HG02840 (cell line): Measurements from ENCODE around the gene NAPSA.
"Not testable (repeated sequence)": the region's sequence is repeated elsewhere in the genome, so short reads cannot be mapped to it uniquely, and the experiment has no call there.

Experiments
- ATAC-seq: cut with Tn5 transposase; IDR thresholded peaks from one replicate; pipeline ENCODE4 v1.9.1; 2021; ENCODE audit warnings: mild to moderate bottlenecking, moderate library complexity, moderate number of reproducible peaks; ENCODE audit not compliant: unreplicated experiment, low FRiP score

The NAPSA gene

DNA sequence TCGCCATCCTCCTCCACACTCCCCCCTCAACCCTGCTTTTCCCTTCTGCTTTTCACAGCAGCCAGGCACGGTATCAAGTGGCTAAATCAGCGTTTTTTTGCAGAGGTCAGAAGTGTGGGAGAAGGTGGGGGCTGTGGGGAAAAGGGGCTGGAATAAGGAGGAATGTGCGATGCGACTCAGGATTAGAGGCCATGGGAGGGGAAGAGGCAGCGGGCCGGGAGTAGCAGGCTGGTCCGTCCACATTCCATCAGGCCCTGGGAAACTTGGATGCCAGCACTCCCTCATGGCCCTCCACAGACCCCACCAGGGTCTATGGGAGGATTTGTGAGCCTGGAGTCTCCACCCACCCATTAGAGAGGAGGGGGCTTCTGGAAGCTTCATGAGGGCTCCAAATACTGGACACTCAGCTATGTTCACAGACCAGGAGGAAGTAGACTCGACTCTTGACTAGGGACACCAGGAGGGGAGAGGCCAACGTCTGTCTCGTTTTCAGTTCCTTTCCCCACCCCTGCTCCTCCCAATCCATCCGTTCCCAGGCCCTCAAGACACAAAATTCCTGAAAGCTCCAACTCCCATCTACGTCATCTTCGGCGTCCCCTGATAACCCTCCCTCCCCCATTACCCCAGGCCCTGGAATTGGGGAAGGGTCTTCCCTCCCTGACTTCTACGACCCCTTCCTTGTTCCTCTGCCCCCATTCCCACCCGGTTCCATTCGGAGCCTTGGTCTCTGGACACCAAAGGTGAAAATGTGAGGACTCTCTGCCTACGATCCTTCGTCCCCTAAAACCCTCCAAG lies 33.0 kb downstream of the NAPSA start:
- no peak for ATAC-seq

- no peak for ATAC-seq
Observed at GRCh38 chr19:50331994-50332243, 33.5 kb downstream of the NAPSA start.

- ATAC-seq, result no peak
Observed at GRCh38 chr19:50331221-50331993, 34.0 kb downstream of the NAPSA start.

- ATAC-seq, result no peak
Observed at GRCh38 chr19:50330365-50331078, 34.9 kb downstream of the NAPSA start.

DNA sequence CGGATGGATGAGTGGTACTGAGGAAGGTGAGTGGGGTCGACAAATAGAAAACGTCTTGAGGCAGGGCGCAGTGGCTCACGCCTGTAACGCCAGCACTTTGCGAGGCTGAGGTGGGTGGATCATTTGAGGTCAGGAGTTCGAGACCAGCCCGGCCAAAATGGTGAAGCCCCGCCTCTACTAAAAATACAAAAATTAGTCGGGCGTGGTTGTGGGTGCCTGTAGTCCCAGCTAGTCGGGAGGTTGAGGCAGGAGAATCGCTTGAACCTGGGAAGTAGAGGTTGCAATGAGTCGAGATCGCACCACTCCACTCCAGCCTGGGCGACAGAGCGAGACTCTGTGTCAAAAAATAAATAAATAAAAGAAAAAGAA lies 35.5 kb downstream of the NAPSA start:
- ATAC-seq, result not testable (repeated sequence)

DNA sequence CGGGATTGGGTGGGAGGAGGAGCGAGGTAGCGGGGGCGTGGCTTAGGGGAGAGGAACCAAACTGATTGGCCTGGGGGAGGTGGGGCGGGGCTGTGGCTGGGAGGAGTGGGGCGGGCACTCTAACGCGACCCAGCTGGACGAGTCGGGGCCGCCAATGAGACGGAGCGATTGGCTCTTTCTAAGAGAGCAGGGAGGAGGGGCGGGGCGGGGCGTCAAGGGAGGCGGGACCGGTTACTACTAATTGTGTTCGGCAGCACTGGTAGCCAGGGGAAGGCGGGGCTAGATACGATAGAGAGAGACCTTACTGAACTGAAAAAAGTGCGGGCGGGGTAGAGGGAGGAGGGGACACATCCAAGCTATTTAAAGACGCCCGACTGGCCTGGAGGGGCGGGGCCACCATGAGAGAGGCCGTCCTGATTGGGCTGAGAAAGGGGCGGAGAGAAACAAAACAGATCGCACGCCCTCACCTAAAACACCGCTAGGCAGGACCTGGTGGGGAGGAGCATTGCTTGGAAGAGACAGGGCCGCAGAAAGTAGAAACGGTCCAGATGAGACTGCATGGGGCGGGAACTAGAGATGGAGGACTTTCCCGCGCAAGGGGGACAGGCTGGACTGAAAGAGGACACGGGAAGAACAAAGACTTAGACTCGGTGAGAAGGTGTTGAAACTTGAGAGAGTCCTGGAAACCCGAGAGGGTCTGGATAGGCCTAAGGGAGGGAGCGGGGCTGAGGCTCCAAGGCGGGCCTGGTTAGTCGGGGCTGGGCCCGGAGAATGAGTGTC lies 36.1 kb downstream of the NAPSA start, which contains the start of gene KCNC3:
Gene KCNC3, minus strand, starts transcription at position 232 of the 780 bp plus-strand sequence. CDS start 295 bp downstream, outside the sequence.
- ATAC-seq, result peak; percentile 50

DNA sequence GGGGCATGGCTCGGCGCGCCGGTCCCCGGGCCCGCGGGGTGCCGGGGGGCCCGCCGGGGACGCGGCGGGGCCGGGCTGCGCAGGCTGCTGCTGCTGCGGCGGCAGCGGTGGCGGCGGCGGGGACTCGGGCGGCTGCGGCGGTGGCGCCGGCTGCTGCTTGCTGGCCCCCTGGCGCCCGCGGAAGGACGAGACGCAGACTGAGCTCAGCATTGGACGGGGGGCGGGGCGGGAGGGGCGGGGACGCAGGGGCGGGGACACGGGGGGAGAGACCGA lies 36.6 kb downstream of the NAPSA start:
- no peak for ATAC-seq

DNA sequence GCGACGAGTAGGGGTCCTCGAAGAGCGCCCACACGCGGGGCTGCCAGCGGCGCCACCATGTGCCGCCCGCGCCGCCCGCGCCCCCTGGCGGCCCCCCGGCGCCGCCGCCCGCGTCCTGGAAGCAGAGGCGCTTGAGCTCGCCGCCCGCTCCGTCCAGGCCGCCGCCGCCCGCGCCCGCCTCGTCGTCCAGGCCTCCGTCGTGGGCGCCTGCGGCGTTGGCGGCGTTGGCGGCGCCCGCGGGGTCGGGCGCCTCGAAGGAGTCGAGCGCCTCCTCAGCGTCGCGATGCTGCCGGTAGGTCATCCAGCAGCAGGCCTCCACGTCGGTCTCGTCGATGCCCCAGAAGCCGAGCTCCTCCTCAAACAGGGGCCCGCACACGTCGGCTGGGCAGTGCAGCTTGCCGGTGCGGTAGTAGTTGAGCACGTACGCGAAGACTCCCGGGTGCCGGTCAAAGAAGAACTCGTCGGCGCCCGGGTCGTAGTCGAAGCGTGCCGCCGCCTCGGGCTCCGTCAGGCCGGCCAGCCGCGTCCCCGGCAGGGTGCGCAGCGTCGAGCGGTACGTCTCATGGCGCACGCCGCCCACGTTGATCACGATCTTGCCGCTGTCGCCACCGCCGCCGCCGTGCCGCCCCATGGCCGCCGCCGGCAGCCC lies 37.1 kb downstream of the NAPSA start:
- no peak for ATAC-seq

DNA sequence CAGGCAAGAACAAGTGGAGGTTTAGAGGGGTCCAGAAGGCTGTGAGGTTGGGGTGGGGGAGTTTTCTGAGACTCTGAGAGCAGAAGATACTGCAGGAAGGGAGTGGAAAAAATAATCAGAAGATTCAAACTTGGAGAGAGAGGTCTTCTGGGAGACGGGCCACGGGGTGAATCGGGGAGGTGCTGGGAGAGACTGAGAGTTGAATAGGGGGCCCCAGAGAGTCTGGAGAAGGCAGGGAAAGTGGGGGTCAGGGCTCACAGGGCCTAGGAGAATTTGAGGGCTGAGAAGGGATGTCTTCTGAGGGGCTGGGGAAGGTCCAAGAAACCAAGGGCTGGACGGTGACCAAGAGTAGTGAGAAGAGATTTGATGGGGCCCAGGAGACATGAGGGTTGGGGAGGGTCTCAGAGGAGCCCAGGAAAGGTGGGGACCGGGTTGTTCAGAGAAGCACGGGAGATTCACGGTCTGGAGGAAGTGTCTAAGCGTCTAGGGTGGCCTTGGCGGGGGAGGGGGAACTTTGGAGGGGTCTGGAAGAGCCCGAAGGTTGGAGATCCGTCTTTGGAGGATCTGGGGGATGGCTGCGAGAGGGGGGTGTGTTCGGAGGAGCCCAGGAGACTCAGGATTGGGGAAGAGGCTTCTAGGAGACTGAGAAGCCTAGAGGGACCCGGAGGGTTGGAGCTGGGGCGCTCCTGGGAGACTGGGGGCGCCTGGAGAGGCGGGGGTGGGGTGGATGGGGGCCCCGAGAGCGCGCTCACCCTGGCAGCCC lies 37.8 kb downstream of the NAPSA start:
- ATAC-seq, result no peak

DNA sequence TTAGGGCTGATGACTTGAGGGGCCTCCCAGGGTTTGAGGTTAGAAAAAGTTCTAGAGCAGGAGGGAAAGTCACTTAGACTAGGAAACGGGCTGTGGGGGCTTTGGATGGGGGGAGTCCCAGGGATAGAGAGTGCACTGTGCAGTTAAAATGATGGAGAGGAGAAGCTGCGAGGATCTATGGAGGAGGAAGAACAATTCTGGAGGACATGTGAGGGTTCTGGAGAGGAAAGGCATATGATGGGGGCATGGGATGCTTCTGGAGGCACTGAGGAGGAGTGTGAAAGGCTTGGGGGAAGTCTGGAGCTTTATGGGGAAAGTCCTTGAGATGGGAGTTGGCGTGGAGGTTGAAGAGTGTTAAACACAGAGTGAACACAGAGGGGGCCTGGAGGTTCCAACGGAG lies 38.4 kb downstream of the NAPSA start:
- ATAC-seq, result no peak

- no peak for ATAC-seq
Observed at GRCh38 chr19:50326101-50326664, 39.3 kb downstream of the NAPSA start.

DNA sequence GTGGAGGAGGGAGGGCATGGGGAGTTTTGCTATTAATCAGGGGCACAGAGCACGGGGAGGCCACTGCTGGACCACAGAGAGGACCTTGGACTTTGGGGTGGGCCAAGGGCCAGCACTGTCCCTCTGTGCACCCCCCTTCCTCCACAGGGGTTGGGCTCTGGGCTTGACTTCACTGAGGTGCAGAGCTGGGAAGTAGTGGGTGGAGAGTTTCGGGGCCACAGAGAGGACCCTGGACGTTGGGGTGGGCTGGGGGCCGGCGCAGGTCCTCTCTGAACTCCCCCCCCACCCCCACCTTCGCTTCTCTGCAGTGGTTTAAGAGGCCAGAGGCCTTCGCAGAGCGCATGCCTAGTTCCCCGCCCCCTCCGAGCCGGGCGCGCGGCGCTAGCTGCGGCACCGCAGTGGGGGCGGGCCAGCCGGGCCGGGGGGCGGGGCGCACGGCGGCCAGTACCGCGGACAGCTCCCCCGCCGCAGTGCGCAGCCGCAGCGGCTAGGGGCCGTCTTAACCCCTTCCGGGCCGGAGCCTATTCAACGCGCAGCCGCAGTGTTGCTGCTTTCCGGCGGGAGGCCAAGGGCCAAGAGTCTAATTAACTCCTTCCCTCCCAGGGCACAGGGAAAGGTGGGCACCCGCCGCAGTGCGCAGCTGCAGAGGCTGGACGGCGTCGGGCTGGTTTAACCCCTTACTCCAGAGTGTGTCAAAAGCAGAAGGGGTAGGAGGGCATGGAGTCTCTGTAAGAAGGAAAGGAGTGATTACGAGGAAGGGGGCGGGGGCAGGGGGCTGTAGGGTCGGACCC lies 39.9 kb downstream of the NAPSA start:
- no peak for ATAC-seq

GRCh38 chr19:50324331-50324730 lies 41.1 kb downstream of the NAPSA start:
- no peak for ATAC-seq

DNA sequence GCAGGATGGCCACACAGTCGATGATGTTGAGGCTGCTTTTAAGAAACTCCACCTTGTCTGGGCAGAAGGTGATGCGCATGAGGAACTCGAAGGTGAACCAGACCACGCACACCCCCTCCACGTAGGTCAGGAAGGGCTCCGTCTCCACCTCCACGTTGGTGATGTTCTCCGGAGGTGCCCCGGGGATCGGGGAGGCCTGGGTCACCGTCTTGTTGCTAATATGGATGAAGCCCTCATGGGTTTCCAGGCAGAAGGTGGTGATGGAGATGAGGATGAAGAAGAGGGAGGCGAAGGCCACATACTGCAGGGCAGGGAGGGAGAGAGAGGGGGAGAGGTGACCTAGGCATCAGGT lies 41.7 kb downstream of the NAPSA start:
- no peak for ATAC-seq

DNA sequence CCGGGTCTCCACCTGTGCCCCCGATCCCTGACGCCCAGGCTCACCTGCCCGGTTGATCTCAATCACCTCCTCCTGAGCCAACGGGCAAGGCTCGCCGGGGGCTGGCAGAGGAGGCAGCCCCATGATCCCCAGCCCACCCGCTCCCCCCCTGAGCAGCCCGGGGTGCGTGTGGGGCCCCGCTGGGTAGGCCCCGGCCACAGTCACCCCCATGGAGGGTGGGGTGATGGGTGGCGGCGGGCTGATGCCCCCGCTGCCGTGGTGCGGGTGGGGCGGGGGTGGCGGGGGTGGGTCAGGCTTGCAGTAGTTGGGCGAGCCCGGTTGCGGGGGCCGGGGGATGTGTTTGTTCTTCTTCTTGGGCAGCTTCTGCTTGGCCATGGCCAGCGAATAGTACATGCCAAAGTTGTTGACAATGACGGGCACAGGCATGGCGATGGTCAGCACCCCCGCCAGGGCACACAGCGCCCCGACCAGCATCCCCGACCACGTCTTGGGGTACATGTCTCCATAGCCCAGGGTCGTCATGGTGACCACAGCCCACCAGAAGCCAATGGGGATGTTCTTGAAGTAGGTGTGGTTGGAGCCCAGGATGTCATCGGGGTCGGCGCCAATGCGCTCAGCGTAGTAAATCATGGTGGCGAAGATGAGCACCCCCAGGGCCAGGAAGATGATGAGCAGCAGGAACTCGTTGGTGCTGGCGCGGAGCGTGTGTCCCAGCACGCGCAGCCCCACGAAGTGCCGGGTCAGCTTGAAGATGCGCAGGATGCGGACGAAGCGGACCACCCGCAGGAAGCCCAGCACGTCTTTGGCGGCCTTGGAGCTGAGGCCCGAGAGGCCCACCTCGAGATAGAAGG lies 42.3 kb downstream of the NAPSA start:
- ATAC-seq, result no peak

- ATAC-seq, result no peak
Observed at GRCh38 chr19:50322234-50322633, 43.2 kb downstream of the NAPSA start.

DNA sequence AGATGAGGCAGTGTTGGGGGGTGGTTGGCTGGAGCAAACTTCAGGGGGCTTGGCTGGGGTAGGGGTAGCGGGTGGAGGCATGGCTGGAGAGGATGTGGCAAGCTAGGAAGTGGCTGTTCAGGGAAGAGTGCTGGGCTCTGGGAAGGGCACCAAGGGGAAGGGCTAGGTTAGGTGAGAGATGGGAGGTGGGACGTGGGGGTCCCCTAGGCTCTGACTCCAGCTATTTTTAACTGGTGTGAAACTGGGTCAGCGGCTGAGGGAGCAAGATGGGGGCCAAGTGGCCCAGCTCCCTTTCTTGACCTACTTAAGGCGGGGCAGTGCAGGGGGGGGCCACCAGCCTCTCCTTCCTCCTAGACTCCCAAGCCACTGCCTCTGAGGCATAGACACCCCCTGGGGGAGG lies 43.6 kb downstream of the NAPSA start:
- no peak for ATAC-seq

DNA sequence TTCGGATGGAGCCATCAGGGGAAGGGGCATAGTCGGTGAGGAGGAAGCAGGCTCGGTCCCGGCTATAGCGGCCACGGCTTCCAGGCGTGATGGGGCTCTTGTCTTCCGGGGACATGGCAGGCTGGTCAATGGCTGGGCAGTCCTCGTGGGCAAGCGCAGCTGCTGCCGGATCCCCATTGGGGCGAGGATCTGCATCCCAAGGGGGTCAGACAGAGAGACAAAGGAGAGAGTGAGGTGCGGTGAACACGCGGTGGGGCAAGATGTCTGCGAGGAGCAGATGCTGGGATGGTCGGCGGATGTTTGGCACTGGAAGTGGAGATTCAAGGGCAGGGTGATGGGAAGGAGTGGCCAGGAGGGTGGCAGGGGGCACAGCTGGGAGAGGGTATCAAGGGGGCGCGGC lies 44.8 kb downstream of the NAPSA start:
- ATAC-seq, result no peak
